ENCODE measurements around the gene PGLYRP1. TPM values are rescaled to one million over a fixed set of nuclear protein-coding genes. Genes with fewer than 3 reads are reported as not detected.

The PGLYRP1 gene
- total and polyA plus RNA-seq, 2 of the 13 experiments (the other 11 are each of a cell fraction or from before 2014, with no cell fraction given): not detected

GRCh38 chr19:46033401-46033800 is 10.5 kb upstream of the PGLYRP1 start:
- POLR2A ChIA-PET: no interaction called here
- WGBS (ENCODE audit: low lambda C conversion rate): no CpG with 5 or more reads among the region's 11 CpGs
- Histone ChIP-seq H3K27ac (ENCODE audit: extremely low read length, insufficient read depth, low read length) (no peak overlapping the region), H3K4me3 (replicated peaks in 1 of 3; ENCODE audit: insufficient read depth in 1 of 3, low read depth in 2 of 3, low read length in 3 of 3) (no peak overlapping the region), H3K27me3 (ENCODE audit: control insufficient read depth in 1 of 2, insufficient read depth in 2 of 2, low read length in 2 of 2) (no peaks in the 10 kb centered on the region), H3K36me3 (replicated peaks in 1 of 2; ENCODE audit: control insufficient read depth in 1 of 2, insufficient read depth in 2 of 2, low read length in 2 of 2) (no peaks in the 10 kb centered on the region), H3K9me3 (ENCODE audit: low read length) (no peaks in the 10 kb centered on the region), H3K9ac (ENCODE audit: insufficient read depth, low read depth, low read length) (no peak overlapping the region), H3K4me2 (ENCODE audit: low read depth, low read length) (no peak overlapping the region), H4K20me1 (ENCODE audit: insufficient read depth, low read length) (no peaks in the 10 kb centered on the region), H3K4me1 (ENCODE audit: insufficient read depth, low read length) (peaks cover 29% of the 10 kb centered on the region), H2AFZ (ENCODE audit: low read length) (no peak overlapping the region), H3K79me2 (ENCODE audit: insufficient read depth, low read length) (no peaks in the 10 kb centered on the region)
- in situ Hi-C loops (cut with HindIII; ENCODE audit: extremely low pct_ligation_motif_present, low pct_unique_long_range_greater_than_20kb) (no loop called here), intact Hi-C loops (cut with micrococcal nuclease; ENCODE audit: unreplicated experiment) (no loop called here)
- no TSS peak for BruUV-seq (replicated peaks)
- TF ChIP-seq, protein P1, sequence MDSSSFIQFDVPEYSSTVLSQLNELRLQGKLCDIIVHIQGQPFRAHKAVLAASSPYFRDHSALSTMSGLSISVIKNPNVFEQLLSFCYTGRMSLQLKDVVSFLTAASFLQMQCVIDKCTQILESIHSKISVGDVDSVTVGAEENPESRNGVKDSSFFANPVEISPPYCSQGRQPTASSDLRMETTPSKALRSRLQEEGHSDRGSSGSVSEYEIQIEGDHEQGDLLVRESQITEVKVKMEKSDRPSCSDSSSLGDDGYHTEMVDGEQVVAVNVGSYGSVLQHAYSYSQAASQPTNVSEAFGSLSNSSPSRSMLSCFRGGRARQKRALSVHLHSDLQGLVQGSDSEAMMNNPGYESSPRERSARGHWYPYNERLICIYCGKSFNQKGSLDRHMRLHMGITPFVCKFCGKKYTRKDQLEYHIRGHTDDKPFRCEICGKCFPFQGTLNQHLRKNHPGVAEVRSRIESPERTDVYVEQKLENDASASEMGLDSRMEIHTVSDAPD (CRISPR knock-in tag; IDR thresholded peaks at IDR 0.05): no peak
- TF ChIP-seq AGO2 (optimal IDR thresholded peaks at IDR 0.05; ENCODE audit: low read depth, low read length): peak; percentile 18
- FAIRE-seq: no peak
- DNase-seq (ENCODE audit: low spot score): no peak
- CTCF ChIA-PET (ENCODE audit: low intra/inter-chr PET ratio, low total read pairs): no interaction called here
- ATAC-seq: no peak

GRCh38 chr19:46032597-46033025 is 9.8 kb upstream of the PGLYRP1 start:
- FAIRE-seq: no peak
- no peaks in the 10 kb centered on the region for H4K20me1 ChIP-seq (ENCODE audit: insufficient read depth, low read length)
- H3K9ac ChIP-seq (ENCODE audit: insufficient read depth, low read depth, low read length): no peak overlapping the region
- H3K9me3 ChIP-seq (ENCODE audit: low read length): no peaks in the 10 kb centered on the region
- H3K4me3 ChIP-seq (replicated peaks in 1 of 3; ENCODE audit: insufficient read depth in 1 of 3, low read depth in 2 of 3, low read length in 3 of 3): no peak overlapping the region
- WGBS (ENCODE audit: low lambda C conversion rate): 100% methylated on average over 1 of the region's 3 CpGs
- H2AFZ ChIP-seq (ENCODE audit: low read length): no peak overlapping the region
- H3K4me1 ChIP-seq (ENCODE audit: insufficient read depth, low read length): peaks cover 28% of the 10 kb centered on the region
- H3K36me3 ChIP-seq (replicated peaks in 1 of 2; ENCODE audit: control insufficient read depth in 1 of 2, insufficient read depth in 2 of 2, low read length in 2 of 2): no peaks in the 10 kb centered on the region
- intact Hi-C loops (cut with micrococcal nuclease; ENCODE audit: unreplicated experiment) (no loop called here), in situ Hi-C loops (cut with HindIII; ENCODE audit: extremely low pct_ligation_motif_present, low pct_unique_long_range_greater_than_20kb) (no loop called here)
- CTCF ChIA-PET (ENCODE audit: low intra/inter-chr PET ratio, low total read pairs): interaction anchor here (2.1 kb wide), 1 partner anchor 45 kb away, joined by 7 read pairs; no protein-coding TSS in a partner anchor
- no peak overlapping the region for H3K4me2 ChIP-seq (ENCODE audit: low read depth, low read length)
- H3K27me3 ChIP-seq (ENCODE audit: control insufficient read depth in 1 of 2, insufficient read depth in 2 of 2, low read length in 2 of 2): no peaks in the 10 kb centered on the region
- ATAC-seq: no peak
- DNase-seq (ENCODE audit: low spot score): no peak
- no TSS peak for BruUV-seq (replicated peaks)
- no peak overlapping the region for H3K27ac ChIP-seq (ENCODE audit: extremely low read length, insufficient read depth, low read length)
- no peaks in the 10 kb centered on the region for H3K79me2 ChIP-seq (ENCODE audit: insufficient read depth, low read length)
- POLR2A ChIA-PET: no interaction called here
- no peak for TF ChIP-seq CHD2 (IDR thresholded peaks at IDR 0.05; ENCODE audit: low read depth, low read length)
- TF ChIP-seq NFAT5 (CRISPR knock-in tag; IDR thresholded peaks at IDR 0.05): no peak
- no peak for TF ChIP-seq ZNF562 (CRISPR knock-in tag; IDR thresholded peaks at IDR 0.05; ENCODE audit: borderline replicate concordance)
- TF ChIP-seq, protein P2, sequence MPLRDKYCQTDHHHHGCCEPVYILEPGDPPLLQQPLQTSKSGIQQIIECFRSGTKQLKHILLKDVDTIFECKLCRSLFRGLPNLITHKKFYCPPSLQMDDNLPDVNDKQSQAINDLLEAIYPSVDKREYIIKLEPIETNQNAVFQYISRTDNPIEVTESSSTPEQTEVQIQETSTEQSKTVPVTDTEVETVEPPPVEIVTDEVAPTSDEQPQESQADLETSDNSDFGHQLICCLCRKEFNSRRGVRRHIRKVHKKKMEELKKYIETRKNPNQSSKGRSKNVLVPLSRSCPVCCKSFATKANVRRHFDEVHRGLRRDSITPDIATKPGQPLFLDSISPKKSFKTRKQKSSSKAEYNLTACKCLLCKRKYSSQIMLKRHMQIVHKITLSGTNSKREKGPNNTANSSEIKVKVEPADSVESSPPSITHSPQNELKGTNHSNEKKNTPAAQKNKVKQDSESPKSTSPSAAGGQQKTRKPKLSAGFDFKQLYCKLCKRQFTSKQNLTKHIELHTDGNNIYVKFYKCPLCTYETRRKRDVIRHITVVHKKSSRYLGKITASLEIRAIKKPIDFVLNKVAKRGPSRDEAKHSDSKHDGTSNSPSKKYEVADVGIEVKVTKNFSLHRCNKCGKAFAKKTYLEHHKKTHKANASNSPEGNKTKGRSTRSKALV (CRISPR knock-in tag; IDR thresholded peaks at IDR 0.05): no peak
- TF ChIP-seq ZNF768 (CRISPR knock-in tag; IDR thresholded peaks at IDR 0.05): no peak
- no peak for TF ChIP-seq MXI1 (IDR thresholded peaks at IDR 0.05; ENCODE audit: borderline replicate concordance, low read depth, low read length)
- no peak for TF ChIP-seq E2F1 (CRISPR knock-in tag; IDR thresholded peaks at IDR 0.05)

Measured in HepG2 (cell line).